GM12864 (cell line): Measurements from ENCODE around the gene CD3G.

Source experiments
- DNase-seq: peaks from one replicate; pipeline ENCODE4 v3.0.0-alpha.2; 2011; ENCODE audit warnings: low read depth
- H3K4me3 ChIP-seq: 2 replicates; pipeline ENCODE4 v1.5.1; 2011; ENCODE audit warnings: mild to moderate bottlenecking, low read depth, low read length, control low read depth
- CTCF ChIP-seq: IDR thresholded peaks from 2 replicates; pipeline ENCODE4 v1.5.1; 2011; ENCODE audit warnings: low read depth, mild to moderate bottlenecking, moderate library complexity, low read length, control low read depth, inconsistent platforms; ENCODE audit errors: missing control alignments

The CD3G gene

GRCh38 chr11:118339281-118339961 is 4.7 kb upstream of the CD3G start:
- H3K4me3 ChIP-seq, result no peak overlapping the region
- no peak for TF ChIP-seq CTCF
- DNase-seq, result no peak

- TF ChIP-seq CTCF, result no peak
- DNase-seq, result no peak
- H3K4me3 ChIP-seq, result no peak overlapping the region
Measured at GRCh38 chr11:118340449-118340848, 3.7 kb upstream of the CD3G start.

GRCh38 chr11:118341261-118341660 is 2.9 kb upstream of the CD3G start:
- no peak for TF ChIP-seq CTCF
- H3K4me3 ChIP-seq, result no peak overlapping the region
- no peak for DNase-seq

GRCh38 chr11:118341815-118342489 is 2.2 kb upstream of the CD3G start:
- no peak for TF ChIP-seq CTCF
- no peak overlapping the region for H3K4me3 ChIP-seq
- DNase-seq, result no peak

- no peak for DNase-seq
- no peak for TF ChIP-seq CTCF
- no peak within 1 kb of the TSS for H3K4me3 ChIP-seq
Measured at GRCh38 chr11:118342503-118343161, 1.5 kb upstream of the CD3G start, which contains the start of gene CD3D. Gene CD3D (minus strand): TSS chr11:118342705. CDS start chr11:118342607, 98 bp downstream.

- no peak for TF ChIP-seq CTCF
- DNase-seq, result no peak
- no peak overlapping the region for H3K4me3 ChIP-seq
Measured at GRCh38 chr11:118343248-118343647, 896 bp upstream of the CD3G start.
